Left kidney (tissue), 2 donors: ENCODE data around the gene FLT3LG. TPM values are rescaled to one million over a fixed set of nuclear protein-coding genes. Genes with fewer than 3 reads are reported as not detected.

Source experiments
- DNase-seq: peaks from one replicate; pipeline ENCODE4 v3.0.0-alpha.2; 2013
- polyA plus RNA-seq: library from polyadenylated mRNA; unstranded; fragments of 120-200 nt; gene quantifications from one replicate; pipeline ENCODE4 v1.2.1, GENCODE V29; 2013; ENCODE audit not compliant: insufficient read length

FLT3LG gene
- polyA plus RNA-seq, 1 donor: 3.3 TPM

- no peak for DNase-seq
These were observed 14.2 kb downstream of the FLT3LG start for GRCh38 chr19:49488046-49488862.

- no peak for DNase-seq
These were observed 15.0 kb downstream of the FLT3LG start for GRCh38 chr19:49488863-49489537.

GRCh38 chr19:49489601-49490167 is 15.7 kb downstream of the FLT3LG start:
- no peak for DNase-seq

- DNase-seq: no peak
These were observed 16.4 kb downstream of the FLT3LG start for GRCh38 chr19:49490287-49491029.

GRCh38 chr19:49491030-49491803 is 17.2 kb downstream of the FLT3LG start:
- DNase-seq: no peak

GRCh38 chr19:49491804-49492572 is 18.0 kb downstream of the FLT3LG start:
- no peak for DNase-seq

GRCh38 chr19:49492573-49493405 is 18.8 kb downstream of the FLT3LG start:
- no peak for DNase-seq

- DNase-seq: no peak
These were observed 22.6 kb downstream of the FLT3LG start for GRCh38 chr19:49496574-49497008.

- no peak for DNase-seq
These were observed 23.2 kb downstream of the FLT3LG start for GRCh38 chr19:49497047-49497788.

- DNase-seq: no peak
These were observed 23.7 kb downstream of the FLT3LG start for GRCh38 chr19:49497789-49498103.

- DNase-seq: no peak
These were observed 24.5 kb downstream of the FLT3LG start for GRCh38 chr19:49498475-49498874.

GRCh38 chr19:49499030-49499670 is 25.1 kb downstream of the FLT3LG start:
- no peak for DNase-seq

GRCh38 chr19:49502866-49503581 is 29.0 kb downstream of the FLT3LG start:
- peak; percentile 75 for DNase-seq

- DNase-seq: no peak
These were observed 29.6 kb downstream of the FLT3LG start for GRCh38 chr19:49503582-49503962.

- no peak for DNase-seq
These were observed 32.6 kb downstream of the FLT3LG start for GRCh38 chr19:49506575-49507105.

GRCh38 chr19:49507803-49508494 is 33.9 kb downstream of the FLT3LG start:
- no peak for DNase-seq
